Measurements from ENCODE around the gene NDST3.

- TF ChIP-seq CTCF (IDR thresholded peaks at IDR 0.05; ENCODE audit: low read length): no peak
- no peak for TF ChIP-seq EZH2 (optimal IDR thresholded peaks at IDR 0.05; ENCODE audit: low read depth, low read length)
Observed at GRCh38 chr4:118082182-118082581, 47.9 kb downstream of the NDST3 start.
